OCI-LY1 (cell line): ENCODE results near the gene GALP.

Source experiments
- H2AFZ ChIP-seq: fragments of 200-600 bp; sonication (generic), shearing (Covaris generic); 2 replicates; pipeline ENCODE4 v1.6.0; 2014; ENCODE audit warnings: antibody characterized with exemption, mild to moderate bottlenecking, low read length
- H3F3A ChIP-seq: fragments of 200-600 bp; sonication (generic), shearing (Covaris generic); 2 replicates; pipeline ENCODE4 v1.6.0; 2014; ENCODE audit warnings: mild to moderate bottlenecking, antibody characterized with exemption, low read length, moderate library complexity; ENCODE audit not compliant: insufficient read depth
- H3K27ac ChIP-seq: fragments of 200-600 bp; sonication (generic); 2 replicates; pipeline ENCODE4 v1.5.1; 2014; ENCODE audit warnings: low read length, mixed run types, mild to moderate bottlenecking, low read depth; ENCODE audit not compliant: poor library complexity, severe bottlenecking
- H3K27me3 ChIP-seq: fragments of 200-600 bp; sonication (generic); 2 replicates; pipeline ENCODE4 v1.6.0; 2014; ENCODE audit warnings: antibody characterized with exemption, mild to moderate bottlenecking, low read length, moderate library complexity; ENCODE audit not compliant: insufficient read depth
- H3K36me3 ChIP-seq: fragments of 200-600 bp; sonication (generic); 2 replicates; pipeline ENCODE4 v1.6.1; 2014; ENCODE audit warnings: mild to moderate bottlenecking, antibody characterized with exemption, low read length, moderate library complexity, mixed read lengths; ENCODE audit not compliant: insufficient read depth
- H3K4me1 ChIP-seq: fragments of 200-600 bp; sonication (generic); 2 replicates; pipeline ENCODE4 v1.5.1; 2014; ENCODE audit warnings: mild to moderate bottlenecking, low read length, moderate library complexity; ENCODE audit not compliant: insufficient read depth, severe bottlenecking
- H3K4me2 ChIP-seq: fragments of 200-600 bp; sonication (generic), shearing (Covaris generic); 2 replicates; pipeline ENCODE4 v1.6.1; 2014; ENCODE audit warnings: low read length
- H3K4me3 ChIP-seq: fragments of 200-600 bp; sonication (generic); 2 replicates; pipeline ENCODE4 v1.5.1; 2014; ENCODE audit warnings: low read length, low read depth, mild to moderate bottlenecking, mixed read lengths; ENCODE audit not compliant: poor library complexity, severe bottlenecking
- H3K79me2 ChIP-seq: fragments of 200-600 bp; shearing (Covaris generic); 2 replicates; pipeline ENCODE4 v1.6.1; 2016; ENCODE audit warnings: mixed run types, low read length, mixed read lengths; ENCODE audit not compliant: insufficient read depth
- H3K9ac ChIP-seq: fragments of 200-600 bp; sonication (generic), shearing (Covaris generic); 2 replicates; pipeline ENCODE4 v1.6.1; 2014; ENCODE audit warnings: mild to moderate bottlenecking, low read length, mixed read lengths
- H3K9me2 ChIP-seq: fragments of 200-600 bp; sonication (generic), shearing (Covaris generic); 2 replicates; pipeline ENCODE4 v1.6.1; 2014; ENCODE audit warnings: low read depth, mild to moderate bottlenecking, low read length, mixed read lengths
- H3K9me3 ChIP-seq: fragments of 200-600 bp; shearing (Covaris generic); 2 replicates; pipeline ENCODE4 v1.6.1; 2014; ENCODE audit warnings: low read length, mixed read lengths
- H4K20me1 ChIP-seq: fragments of 200-600 bp; sonication (generic), shearing (Covaris generic); 2 replicates; pipeline ENCODE4 v1.6.0; 2016; ENCODE audit warnings: mild to moderate bottlenecking, low read length; ENCODE audit not compliant: insufficient read depth
- EZH2 ChIP-seq: fragments of 200-600 bp; sonication (generic), shearing (Covaris generic); IDR thresholded peaks from 2 replicates; pipeline ENCODE4 v1.8.0; 2017; ENCODE audit warnings: borderline replicate concordance, mixed run types, mild to moderate bottlenecking, antibody characterized with exemption, low read length, moderate library complexity, mixed read lengths
- TF ChIP-seq, protein P1 (sequence below): fragments of 200-600 bp; sonication (generic), shearing (Covaris generic); IDR thresholded peaks from 2 replicates; pipeline ENCODE4 v1.5.1; 2017; ENCODE audit warnings: mild to moderate bottlenecking, antibody characterized with exemption, low read length, moderate library complexity, mixed read lengths

Gene GALP

GRCh38 chr19:56142897-56143434, 32.8 kb upstream of the GALP start:
- no peaks in the 10 kb centered on the region for H4K20me1 ChIP-seq
- H3K36me3 ChIP-seq: peaks cover 17% of the 10 kb centered on the region
- H3K4me2 ChIP-seq: peak overlapping the region; percentile 94; the same call in 1 of the 2 replicates
- H3K27ac ChIP-seq: no peak overlapping the region
- H3F3A ChIP-seq: no peaks in the 10 kb centered on the region
- H3K79me2 ChIP-seq: peaks cover 15% of the 10 kb centered on the region
- H3K27me3 ChIP-seq: no peaks in the 10 kb centered on the region
- no peaks in the 10 kb centered on the region for H3K9me2 ChIP-seq
- no peaks in the 10 kb centered on the region for H3K9me3 ChIP-seq
- peak overlapping the region; percentile 74 for H3K4me3 ChIP-seq
- H3K4me1 ChIP-seq: peaks cover 29% of the 10 kb centered on the region
- TF ChIP-seq, protein P1, sequence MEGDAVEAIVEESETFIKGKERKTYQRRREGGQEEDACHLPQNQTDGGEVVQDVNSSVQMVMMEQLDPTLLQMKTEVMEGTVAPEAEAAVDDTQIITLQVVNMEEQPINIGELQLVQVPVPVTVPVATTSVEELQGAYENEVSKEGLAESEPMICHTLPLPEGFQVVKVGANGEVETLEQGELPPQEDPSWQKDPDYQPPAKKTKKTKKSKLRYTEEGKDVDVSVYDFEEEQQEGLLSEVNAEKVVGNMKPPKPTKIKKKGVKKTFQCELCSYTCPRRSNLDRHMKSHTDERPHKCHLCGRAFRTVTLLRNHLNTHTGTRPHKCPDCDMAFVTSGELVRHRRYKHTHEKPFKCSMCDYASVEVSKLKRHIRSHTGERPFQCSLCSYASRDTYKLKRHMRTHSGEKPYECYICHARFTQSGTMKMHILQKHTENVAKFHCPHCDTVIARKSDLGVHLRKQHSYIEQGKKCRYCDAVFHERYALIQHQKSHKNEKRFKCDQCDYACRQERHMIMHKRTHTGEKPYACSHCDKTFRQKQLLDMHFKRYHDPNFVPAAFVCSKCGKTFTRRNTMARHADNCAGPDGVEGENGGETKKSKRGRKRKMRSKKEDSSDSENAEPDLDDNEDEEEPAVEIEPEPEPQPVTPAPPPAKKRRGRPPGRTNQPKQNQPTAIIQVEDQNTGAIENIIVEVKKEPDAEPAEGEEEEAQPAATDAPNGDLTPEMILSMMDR: no peak
- TF ChIP-seq EZH2: no peak
- H3K9ac ChIP-seq: no peak overlapping the region; the same call in 1 of the 2 replicates
- H2AFZ ChIP-seq: no peak overlapping the region

- no peaks in the 10 kb centered on the region for H3K9me3 ChIP-seq
- TF ChIP-seq EZH2: no peak
- TF ChIP-seq, protein P1: no peak
- peaks cover 29% of the 10 kb centered on the region for H3K4me1 ChIP-seq
- H3K4me3 ChIP-seq: no peak overlapping the region
- no peak overlapping the region for H3K27ac ChIP-seq
- no peaks in the 10 kb centered on the region for H3F3A ChIP-seq
- no peak overlapping the region for H3K4me2 ChIP-seq
- H3K9me2 ChIP-seq: no peaks in the 10 kb centered on the region
- no peaks in the 10 kb centered on the region for H4K20me1 ChIP-seq
- H3K36me3 ChIP-seq: peaks cover 27% of the 10 kb centered on the region
- H3K27me3 ChIP-seq: no peaks in the 10 kb centered on the region
- H3K9ac ChIP-seq: no peak overlapping the region
- no peak overlapping the region for H2AFZ ChIP-seq
- peaks cover 15% of the 10 kb centered on the region for H3K79me2 ChIP-seq
Measured at GRCh38 chr19:56144376-56144775, 31.4 kb upstream of the GALP start.

DNA sequence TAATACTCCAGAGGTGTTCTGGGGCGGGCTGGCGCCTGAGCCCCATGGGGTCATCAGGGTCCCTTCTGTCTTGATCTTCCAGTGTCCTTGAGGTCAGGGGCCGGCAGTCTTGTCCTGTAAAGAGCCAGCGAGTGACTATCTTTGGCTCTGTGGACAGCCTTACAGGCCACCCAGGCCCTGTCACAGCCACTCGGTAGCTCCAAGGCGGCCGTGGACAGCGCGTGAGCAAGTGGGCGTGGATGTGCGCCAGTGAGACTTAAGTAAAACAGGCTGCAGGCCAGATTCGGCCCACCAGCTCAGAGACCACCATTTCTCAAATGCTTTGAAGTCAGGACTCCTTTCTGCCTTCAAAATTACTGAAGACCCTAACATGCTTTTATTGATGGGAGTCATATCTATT, 31.0 kb upstream of the GALP start:
- no peaks in the 10 kb centered on the region for H3F3A ChIP-seq
- H3K79me2 ChIP-seq: peaks cover 15% of the 10 kb centered on the region
- H2AFZ ChIP-seq: no peak overlapping the region
- H3K4me1 ChIP-seq: peaks cover 26% of the 10 kb centered on the region
- no peak overlapping the region for H3K27ac ChIP-seq
- H3K9ac ChIP-seq: no peak overlapping the region
- H3K27me3 ChIP-seq: no peaks in the 10 kb centered on the region
- TF ChIP-seq EZH2: no peak
- TF ChIP-seq, protein P1: no peak
- no peaks in the 10 kb centered on the region for H3K9me2 ChIP-seq
- no peak overlapping the region for H3K4me2 ChIP-seq
- no peaks in the 10 kb centered on the region for H3K9me3 ChIP-seq
- no peaks in the 10 kb centered on the region for H4K20me1 ChIP-seq
- no peak overlapping the region for H3K4me3 ChIP-seq
- peaks cover 32% of the 10 kb centered on the region for H3K36me3 ChIP-seq
